NOMO-1 (cell line): ENCODE data around the gene DCDC1.
A peak's percentile ranks its signal among the peaks of the same experiment; 100 is the strongest.

ENCODE experiments used
- DNase-seq, 2 experiments: peaks; one replicate each; lab custom pipeline; 2025; ENCODE audit not compliant: unreplicated experiment in 2 of 2; lab: John Stamatoyannopoulos, UW

DCDC1 gene

DNA sequence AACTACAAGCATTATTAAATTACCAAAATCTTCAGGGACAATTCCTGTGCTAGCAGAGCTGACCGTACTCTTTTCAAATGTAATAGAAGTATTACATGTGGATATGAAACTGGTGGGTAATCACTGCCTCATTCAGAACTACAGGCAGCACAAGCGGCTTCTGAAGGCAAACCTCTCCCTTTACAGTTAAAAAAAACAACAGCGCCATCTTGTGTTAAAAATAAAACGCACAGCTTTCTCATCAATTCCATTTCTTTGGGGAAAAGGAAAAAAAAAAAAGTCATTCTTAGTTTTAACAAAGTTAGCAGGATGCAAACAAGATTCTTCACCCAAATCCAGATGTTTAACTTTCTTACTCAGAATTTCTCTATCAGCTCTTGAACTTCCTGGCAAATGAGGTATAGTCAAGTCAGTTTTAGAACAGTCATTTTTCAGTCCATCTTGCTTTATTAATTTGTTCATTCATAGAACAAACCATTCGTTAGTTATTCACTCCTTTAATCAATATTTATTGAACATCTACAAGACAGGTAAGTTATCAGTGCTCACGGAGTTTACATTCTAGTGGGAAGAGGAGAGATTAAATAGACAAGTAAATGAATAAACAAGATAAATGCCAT lies 451.6 kb downstream of the DCDC1 start:
- DNase-seq, result peak; percentile 62 to 83

DNA sequence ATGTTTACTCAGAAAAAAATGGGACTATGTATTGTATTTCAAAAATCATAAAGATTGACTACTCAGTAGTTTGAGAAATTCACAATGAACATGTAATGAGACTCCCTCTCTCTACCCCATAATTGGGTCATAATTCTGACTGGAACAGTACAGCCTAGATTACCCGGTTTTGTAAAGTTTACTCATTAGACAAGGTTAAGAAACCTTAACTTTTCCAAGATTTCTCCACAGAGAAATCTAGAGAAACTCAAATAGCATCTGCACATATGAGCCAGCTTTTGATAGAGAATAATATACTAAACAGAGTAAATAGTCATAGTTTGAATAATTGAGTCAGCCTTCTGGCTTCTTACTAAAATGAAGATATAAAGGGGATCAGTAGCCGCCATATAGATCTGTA lies 452.3 kb downstream of the DCDC1 start:
- no peak for DNase-seq

DNA sequence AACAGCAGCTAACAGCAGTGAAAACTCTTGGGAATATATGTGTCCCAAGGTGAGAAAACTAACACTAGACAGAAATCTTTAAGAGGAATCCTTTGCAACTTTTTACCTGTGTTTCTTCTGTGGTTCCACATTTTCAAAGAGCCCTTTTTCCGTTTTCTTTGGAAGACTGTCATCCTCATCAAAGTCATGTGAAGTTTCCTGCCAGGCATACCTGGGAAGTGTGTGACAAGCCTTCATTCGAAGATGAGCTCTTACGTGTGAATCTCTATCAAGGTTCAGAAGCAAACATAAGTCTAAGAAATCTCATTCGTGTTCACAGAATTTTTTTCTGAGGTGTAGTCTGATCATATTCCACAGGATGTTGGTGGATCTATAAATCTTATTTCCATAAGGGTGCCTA lies 452.8 kb downstream of the DCDC1 start:
- DNase-seq, result no peak

DNA sequence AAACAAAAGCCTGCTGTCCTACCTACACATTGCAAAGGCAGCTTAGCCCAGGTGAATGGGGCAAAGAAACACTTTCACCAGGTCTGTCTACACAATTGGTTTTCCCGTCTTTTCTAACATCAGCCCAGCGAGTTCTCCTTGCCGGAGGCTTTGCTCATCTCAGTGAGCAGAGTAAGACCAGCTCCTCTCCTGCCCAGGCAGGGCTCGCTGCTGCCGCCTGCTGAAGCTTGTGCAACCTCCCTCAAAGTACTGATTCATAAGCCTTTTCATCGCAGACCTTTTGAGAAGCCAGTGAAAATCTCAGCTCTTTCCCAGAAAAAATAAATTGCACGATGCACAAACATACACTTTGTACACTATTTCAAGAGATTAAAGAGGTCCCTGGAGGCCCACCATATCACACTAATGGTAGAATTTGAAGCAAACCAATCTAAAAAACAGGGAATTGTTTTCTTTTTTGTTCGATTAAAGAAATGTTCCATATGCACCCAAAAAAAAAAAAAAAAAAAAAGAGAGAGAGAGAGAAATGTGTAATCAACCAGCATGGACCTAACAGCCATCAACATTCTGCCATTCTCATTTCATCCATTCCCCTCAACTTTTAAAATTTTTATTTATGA lies 455.3 kb downstream of the DCDC1 start:
- DNase-seq, result peak; percentile 24 to 40

DNA sequence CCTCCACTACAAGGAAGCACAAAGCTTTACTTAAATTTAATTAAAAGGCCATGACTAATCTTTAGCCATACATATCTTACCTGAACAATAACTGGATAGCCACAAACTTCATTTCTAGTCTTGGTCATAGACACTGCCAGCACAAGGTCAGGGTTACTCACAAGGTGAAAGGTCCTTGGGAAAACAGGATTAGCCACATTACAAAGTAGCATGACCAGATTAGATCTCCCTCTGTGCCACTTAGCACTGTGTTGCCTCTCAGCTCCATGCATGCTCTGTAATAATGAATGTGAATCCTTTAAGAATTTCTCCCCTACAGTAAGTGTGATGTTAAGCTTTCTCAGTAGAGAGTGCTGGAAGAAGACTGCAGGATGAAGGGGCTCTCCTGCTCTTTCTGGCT lies 458.3 kb downstream of the DCDC1 start:
- no peak for DNase-seq

DNA sequence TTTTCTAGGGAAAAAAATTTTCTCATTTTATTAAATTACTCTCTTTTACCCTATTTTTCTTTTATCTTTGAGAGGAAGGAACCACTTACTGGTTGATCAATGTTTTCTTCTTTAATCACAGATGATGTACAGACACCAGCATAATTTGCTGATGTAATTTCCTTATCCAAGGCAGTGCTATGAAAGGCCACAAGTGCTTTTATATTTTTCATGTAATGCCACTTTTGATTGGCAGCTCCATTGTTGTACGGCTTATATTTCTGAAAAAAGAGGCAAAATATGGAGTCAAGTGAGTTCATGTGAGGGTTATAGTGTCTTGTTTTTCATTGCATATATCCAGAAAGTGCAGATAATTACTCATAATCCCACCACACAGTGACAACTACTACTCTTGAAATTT lies 460.7 kb downstream of the DCDC1 start:
- DNase-seq, result no peak

DNA sequence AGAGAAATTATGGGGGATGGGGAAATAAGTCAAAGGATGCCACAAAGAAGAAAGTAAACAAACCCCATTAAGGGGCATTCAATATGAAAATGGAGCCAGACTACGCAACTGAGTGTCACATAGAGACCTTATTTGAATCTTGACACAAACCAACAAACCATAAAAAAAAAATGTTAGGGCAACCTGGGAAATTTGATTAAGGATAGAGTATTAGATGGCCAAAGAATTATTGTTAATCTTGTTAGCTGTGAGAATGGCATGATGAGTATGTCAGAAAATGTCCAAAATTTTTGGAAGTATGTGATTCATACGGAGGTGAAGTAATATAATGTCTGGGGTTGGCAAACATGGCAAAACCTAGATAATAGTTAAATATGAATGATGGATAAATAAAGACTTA lies 461.3 kb downstream of the DCDC1 start:
- no peak for DNase-seq

DNA sequence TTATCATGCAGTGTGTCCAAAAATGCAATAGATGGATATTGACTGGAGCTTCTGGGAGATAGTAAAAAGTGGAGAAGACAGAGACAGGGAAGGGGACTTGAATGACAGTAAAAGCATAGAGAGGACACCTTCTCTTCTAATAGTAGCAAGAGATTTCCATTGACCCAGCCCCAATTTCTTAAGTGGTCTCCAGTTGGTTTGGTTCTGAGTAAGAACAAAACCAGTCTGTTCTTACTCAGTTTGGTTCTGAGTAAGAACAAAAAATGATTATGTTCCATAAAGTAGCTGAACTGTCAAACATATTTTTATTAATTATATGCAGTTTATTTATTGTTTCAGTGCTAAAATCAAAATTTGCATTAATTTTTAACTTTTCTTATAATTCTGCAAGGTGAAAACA lies 466.6 kb downstream of the DCDC1 start:
- no peak for DNase-seq

DNA sequence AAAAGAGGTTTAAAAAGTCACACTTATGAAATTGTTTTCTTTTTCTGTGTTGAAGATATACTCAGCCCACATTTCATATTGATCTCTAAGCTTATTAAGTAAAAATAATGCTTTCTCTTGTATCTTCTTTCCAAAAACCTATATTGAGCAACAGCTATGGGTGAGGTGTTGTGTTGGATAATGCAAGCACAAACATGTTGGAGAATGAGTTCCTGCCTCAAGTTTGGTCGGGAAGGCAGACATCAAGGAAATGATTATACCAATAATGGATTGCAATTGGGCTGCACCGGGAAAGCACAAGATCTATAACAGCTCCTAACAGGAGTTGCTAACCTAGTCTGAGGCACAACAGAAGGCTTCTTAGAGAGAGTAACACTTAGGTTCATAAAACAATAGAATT lies 474.5 kb downstream of the DCDC1 start:
- no peak for DNase-seq

DNA sequence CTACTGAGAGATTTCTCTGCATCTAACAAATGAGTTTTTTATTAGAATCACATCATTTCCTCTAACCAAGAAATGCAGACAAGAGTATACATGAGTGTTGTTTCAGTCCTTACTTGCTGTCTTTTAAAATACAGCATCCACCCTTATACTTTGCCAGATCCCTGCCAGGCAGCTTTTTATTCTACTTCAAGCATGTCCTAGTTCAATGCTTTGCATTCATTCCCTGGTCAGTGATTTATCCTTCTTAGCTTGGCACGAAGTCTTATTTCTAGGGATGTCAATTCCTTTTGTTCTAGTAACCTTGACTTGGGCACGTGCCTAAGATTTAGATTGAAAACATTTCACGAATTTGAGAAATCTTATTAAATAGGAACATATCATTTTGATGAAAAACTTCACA lies 476.2 kb downstream of the DCDC1 start:
- no peak for DNase-seq

DNA sequence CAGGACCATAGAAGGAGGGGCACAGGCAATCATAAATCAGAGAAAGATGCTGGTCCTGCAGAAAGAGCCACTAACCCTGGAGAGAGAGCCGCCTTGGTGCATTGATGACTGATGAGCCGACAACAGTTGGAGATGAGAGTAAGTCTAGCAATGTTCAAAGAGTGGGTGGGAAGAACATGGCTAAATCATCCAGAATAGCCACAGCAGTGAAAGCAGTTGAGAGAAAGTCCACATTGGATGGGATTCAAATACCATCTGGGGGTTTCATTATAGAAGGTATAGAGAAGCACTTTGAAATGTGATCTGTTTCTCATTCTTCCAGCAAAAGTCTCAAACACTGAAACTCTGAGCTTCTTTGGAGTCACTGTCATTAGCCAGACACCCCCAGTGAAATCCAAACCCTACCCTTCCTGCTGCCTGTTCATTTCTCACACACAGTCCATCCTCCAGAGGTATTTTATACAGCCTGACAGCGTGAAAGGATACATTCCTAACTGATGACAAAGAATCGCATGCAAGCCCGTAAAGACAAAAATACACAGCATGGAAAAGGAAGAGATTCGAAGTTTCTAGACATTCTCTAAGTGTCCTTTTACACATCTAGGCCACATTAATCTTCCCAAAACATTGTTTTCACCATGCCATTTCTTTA lies 480.3 kb downstream of the DCDC1 start:
- no peak for DNase-seq

DNA sequence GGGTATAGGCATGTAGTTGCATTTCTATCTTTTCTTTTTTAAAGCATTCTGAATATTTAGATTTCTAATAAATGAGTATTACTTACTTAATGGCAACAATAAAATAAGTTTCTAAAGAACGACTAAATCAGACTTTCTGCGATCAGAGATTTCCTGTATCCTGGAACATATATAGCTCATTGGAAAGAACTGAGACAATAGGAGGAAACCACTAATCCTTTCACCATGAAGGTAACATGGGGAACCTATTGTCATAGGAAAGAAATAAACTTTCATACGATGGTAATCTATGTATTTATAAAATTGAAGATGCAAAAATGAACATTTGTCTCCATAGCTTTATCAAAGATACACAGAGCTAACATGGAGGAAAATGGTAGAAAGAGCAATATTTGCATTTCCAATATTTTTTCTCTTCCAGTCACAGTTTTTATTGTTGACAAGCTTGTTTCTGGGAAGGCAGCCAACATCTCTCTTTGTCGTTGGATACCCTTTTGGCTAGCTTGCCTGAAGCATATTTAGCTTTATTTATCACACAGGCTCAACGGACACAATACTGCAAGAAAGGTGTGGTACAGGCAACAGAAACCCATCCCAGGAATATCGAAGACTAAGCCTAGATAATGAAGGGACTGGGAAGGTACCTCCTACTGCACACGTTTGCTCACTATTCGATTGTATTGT lies 490.1 kb downstream of the DCDC1 start:
- no peak for DNase-seq

DNA sequence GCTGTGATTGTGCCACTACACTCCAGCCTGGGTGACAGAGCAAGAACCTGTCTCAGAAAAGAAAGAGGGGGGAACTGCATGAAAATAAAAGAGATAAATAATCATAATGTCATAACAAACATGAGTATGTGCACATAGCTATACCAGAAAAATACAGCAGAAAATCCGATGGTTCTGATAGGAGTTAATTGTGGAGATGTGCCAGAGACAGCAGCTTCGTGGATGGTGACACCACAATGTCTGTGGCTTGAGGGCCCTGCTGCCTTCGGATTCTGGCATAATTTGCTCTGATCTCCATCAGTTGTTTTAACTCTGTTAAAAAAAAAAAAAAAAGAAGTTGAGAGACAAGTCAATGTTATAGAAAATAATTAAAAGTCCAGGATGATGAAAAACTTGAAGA lies 491.1 kb downstream of the DCDC1 start:
- DNase-seq, result no peak

DNA sequence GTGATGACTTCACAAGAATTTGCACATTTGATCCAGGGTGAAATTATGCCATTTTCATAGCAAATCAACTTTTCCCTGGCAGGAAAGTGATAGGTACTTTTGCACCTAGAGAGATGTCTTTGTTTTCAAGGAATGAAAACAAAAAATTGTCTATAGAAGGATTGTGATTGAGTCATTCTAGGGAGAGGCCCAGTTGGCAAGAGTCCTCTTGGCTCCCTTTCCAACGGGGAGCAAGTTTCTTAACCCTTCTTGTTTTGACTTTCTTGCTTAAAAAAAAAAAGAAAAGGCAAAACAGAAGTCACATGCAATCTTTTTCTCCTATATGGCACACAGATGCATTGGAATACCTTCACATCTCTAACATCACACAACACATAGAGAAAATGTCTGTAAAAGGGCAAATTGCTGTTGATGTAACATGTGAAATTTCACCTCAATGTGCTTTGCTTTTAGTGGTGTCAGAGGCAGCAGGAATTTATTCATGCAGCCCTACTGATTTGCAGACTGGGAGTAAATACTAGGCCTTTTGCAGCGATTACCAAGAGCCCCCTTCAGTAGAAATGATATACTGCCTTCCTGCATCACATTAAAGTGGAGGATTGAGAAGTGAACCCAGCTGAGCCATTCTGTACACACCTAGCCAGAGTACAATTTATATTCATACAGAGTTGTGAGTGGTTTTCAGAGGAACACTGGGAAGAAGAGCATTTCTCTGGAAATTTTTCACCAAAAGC lies 492.7 kb downstream of the DCDC1 start:
- no peak for DNase-seq

DNA sequence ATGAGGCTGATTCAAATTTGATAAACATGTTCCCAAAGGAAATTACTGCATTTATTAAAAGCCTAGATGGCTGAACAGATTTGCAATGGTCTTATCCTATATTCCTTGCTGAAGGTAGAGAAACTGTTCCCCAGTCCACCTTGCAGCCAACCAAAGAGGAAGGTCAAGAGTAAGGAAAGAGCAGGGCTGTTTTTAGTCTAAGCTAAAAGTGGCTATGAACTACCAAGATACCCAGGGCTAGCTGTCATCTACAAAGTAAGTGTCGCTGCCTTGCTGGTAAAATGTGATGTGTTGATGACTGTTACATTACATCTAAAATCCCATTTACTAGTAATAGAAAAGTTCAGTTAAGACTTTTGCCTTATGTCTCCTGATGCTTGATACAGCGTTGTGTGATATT lies 493.3 kb downstream of the DCDC1 start:
- DNase-seq, result no peak

DNA sequence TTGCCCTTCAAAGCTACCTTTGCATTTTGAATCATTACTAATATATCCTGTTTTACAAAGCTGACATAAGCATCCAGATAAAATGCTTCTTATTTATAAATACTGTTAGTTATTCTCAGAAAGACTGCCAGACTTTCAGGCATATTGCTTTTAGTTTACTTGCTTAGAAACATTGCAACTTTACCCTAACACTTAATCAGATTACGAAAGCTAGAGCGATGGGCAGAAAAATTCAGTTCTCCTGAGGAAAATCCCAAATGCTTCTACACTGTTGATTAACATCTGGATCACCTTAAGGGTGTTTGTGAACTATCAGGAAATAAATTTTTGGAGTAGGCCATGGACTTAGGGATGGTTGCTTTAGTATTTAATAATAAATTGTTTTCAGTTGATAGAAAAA lies 493.7 kb downstream of the DCDC1 start:
- DNase-seq, result no peak

DNA sequence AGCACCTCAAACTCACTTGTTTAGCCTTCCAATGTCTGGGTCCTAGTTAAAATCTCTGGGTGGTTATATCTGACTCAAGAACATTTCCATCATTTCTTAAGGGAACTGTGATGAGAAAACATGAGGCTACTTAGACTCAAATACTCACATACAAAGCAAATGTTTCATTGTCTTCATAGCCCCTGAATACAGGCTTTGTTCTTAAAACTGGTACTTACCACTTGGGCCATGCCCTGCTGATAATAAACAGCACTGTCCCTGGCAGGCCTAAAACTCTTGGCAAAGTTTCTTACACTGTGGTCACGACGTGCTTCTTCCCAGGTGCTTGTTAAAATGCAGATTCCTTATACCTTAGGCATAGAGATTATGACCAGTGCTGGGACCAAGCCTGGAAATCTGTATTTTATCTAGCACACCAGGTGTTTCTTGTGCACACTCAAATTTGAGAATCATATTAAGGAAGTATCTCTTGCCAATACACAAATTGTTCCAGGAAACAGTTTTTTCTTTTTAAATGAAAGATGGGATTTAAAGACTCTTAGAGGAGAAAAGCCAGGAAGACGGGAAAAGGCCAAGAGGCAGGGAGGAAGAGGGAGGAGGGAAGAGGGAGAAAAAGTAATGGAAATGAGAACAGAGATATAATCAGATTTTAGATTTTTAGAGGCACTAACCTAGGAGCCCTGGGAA lies 495.5 kb downstream of the DCDC1 start:
- no peak for DNase-seq

DNA sequence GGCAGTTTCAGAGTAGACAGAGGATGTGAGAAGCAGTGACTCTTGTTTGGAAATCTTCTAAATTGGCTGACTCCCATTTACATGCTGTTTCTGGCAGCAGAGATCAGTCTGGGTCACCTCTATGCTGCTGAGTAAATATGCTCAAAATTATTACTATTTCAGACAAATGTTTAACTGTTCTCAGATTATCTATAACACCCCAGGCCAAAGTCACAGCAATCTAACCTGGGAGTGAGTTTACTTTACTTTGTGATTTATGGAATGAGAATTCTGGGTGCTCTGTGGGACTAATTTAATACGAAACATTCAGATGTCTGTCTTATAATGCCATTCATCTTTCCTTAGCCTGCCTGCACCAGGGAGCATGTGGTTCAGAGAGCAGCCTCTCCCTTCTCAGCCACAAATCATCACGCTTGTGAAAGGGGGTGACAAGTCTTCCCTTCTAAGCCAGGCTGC lies 500.9 kb downstream of the DCDC1 start:
- no peak for DNase-seq

DNA sequence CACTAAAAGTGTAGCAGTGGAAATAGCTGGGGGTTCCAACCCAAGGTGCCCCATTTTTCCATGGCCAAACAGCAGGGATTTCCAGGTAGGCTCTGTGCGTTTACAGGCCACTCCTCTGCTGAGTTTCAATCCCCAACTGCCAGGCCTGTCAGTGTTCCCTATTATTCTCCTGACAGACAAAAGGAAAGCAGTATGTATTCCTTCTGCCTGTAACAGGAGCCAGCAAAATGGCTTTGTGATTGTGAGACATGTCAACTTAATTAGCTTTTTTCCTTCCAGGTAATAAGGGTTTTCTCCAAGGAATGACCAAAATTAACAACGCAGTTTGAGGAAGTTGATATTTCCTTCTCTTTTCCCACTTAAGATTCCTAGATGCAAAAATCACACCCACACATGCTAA lies 506.3 kb downstream of the DCDC1 start:
- no peak for DNase-seq

DNA sequence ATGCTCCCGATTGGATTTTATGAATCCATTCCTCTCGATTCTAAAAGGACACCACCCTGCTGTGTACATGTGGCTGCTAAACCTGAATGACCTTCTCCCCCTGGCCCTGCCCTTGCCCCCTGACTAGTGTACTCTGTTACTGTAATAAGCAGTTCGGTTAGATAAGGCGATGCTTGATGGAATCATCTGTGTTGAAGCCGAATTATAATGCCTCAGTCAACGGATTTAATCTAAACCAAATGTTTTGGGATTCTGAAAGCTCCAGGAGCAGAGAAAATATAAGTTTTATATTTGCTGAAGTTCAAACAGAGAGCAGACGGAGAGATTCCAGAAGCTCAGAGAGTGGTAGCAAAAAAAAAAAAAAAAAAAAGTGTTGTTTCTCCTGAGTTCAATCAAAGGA lies 508.0 kb downstream of the DCDC1 start:
- DNase-seq, result no peak

DNA sequence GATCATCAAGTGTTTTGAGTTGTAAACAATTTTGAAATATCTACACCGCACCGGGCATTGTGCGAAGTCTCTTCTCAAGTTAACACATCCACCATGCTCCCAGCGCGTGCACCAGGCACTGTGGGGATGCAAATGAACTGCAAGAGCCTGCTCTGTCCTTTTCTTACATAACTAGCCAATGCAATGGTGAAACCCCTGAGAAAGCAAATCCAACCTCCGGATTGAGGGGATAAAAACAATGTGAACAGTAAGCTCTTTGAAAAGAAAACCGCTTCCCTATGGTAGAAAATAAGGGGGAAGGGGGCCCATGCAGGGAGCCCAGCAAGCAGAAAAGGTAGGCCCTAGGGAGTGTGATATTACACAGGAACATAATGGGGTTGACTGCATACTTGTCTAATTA lies 508.5 kb downstream of the DCDC1 start:
- DNase-seq, result no peak
